ENCODE measurements around the gene TEX10. TPM values are rescaled to one million over a fixed set of nuclear protein-coding genes. Genes with fewer than 3 reads are reported as not detected.

The TEX10 gene
- total and polyA plus RNA-seq, 2 of the 13 experiments (the other 11 are each of a cell fraction or from before 2014, with no cell fraction given) = 18.1 to 38.7 TPM

DNA sequence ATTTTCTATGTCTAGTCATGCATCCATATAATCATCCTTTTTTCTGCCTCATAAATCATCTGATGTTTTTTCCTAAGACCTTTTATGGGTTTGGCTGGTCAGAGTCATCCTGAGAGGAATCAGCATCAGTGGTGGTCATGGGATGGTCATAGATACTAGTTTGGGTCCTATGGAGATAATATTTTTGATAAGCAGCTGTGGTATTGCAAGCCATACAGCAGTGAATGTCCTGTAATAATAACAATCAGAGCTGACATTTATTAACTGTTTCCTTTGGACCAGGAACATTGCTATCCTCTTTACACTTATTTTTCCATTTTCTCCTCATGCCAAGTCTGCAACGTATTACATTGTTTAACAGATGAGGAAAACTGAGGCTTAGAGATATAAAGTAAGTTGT, 83.1 kb downstream of the TEX10 start:
- ATAC-seq = no peak
- WGBS (ENCODE audit: low lambda C conversion rate) = 91% methylated on average over 1 of the region's 1 CpG
- H3K36me3 ChIP-seq (replicated peaks in 1 of 2; ENCODE audit: control insufficient read depth in 1 of 2, insufficient read depth in 2 of 2, low read length in 2 of 2) = peaks cover 3 to 11% of the 10 kb centered on the region in 2 experiments; a peak in 4 of 5 replicates
- H3K4me1 ChIP-seq (ENCODE audit: insufficient read depth, low read length) = no peaks in the 10 kb centered on the region
- no peaks in the 10 kb centered on the region for H3K9me3 ChIP-seq (ENCODE audit: low read length)
- H3K4me3 ChIP-seq (replicated peaks in 1 of 3; ENCODE audit: insufficient read depth in 1 of 3, low read depth in 2 of 3, low read length in 3 of 3) = no peak overlapping the region
- no peak overlapping the region for H3K9ac ChIP-seq (ENCODE audit: insufficient read depth, low read depth, low read length)
- in situ Hi-C loops (cut with HindIII; ENCODE audit: extremely low pct_ligation_motif_present, low pct_unique_long_range_greater_than_20kb) (no loop called here), intact Hi-C loops (cut with micrococcal nuclease; ENCODE audit: unreplicated experiment) (no loop called here)
- no peaks in the 10 kb centered on the region for H3K27me3 ChIP-seq (ENCODE audit: control insufficient read depth in 1 of 2, insufficient read depth in 2 of 2, low read length in 2 of 2)
- DNase-seq (ENCODE audit: low spot score) = no peak
- ChIA-PET CTCF (ENCODE audit: low intra/inter-chr PET ratio, low total read pairs) (no interaction called here), POLR2A (no interaction called here)
- H4K20me1 ChIP-seq (ENCODE audit: insufficient read depth, low read length) = no peaks in the 10 kb centered on the region
- TF ChIP-seq TAF1 (CRISPR knock-in tag; IDR thresholded peaks at IDR 0.05) (no peak), ZSCAN20 (CRISPR knock-in tag; IDR thresholded peaks at IDR 0.05; ENCODE audit: borderline replicate concordance) (no peak), FOXA1 (IDR thresholded peaks at IDR 0.05) (no peak), FOXA1 (CRISPR knock-in tag; IDR thresholded peaks at IDR 0.05) (no peak), ZMYM2 (CRISPR knock-in tag; IDR thresholded peaks at IDR 0.05) (no peak), ZNF562 (CRISPR knock-in tag; IDR thresholded peaks at IDR 0.05; ENCODE audit: borderline replicate concordance) (no peak), KDM6A (CRISPR knock-in tag; IDR thresholded peaks at IDR 0.05; ENCODE audit: low read depth) (no peak), ZNF282 (IDR thresholded peaks at IDR 0.05; ENCODE audit: partially characterized antibody) (no peak)
- TF ChIP-seq, protein P1, sequence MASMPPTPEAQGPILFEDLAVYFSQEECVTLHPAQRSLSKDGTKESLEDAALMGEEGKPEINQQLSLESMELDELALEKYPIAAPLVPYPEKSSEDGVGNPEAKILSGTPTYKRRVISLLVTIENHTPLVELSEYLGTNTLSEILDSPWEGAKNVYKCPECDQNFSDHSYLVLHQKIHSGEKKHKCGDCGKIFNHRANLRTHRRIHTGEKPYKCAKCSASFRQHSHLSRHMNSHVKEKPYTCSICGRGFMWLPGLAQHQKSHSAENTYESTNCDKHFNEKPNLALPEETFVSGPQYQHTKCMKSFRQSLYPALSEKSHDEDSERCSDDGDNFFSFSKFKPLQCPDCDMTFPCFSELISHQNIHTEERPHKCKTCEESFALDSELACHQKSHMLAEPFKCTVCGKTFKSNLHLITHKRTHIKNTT (CRISPR knock-in tag; IDR thresholded peaks at IDR 0.05) = no peak
- no TSS peak for BruUV-seq (replicated peaks)
- no peaks in the 10 kb centered on the region for H3K79me2 ChIP-seq (ENCODE audit: insufficient read depth, low read length)
- H3K27ac ChIP-seq (ENCODE audit: extremely low read length, insufficient read depth, low read length) = no peak overlapping the region
- no peak overlapping the region for H2AFZ ChIP-seq (ENCODE audit: low read length)
- no peak overlapping the region for H3K4me2 ChIP-seq (ENCODE audit: low read depth, low read length)
- no peak for FAIRE-seq

GRCh38 chr9:100268271-100268670, 84.5 kb downstream of the TEX10 start:
- in situ Hi-C loops (cut with HindIII; ENCODE audit: extremely low pct_ligation_motif_present, low pct_unique_long_range_greater_than_20kb) = no loop called here
- FAIRE-seq (no peak), DNase-seq (ENCODE audit: low spot score) (no peak), ATAC-seq (no peak)
- WGBS (ENCODE audit: low lambda C conversion rate) = 98% methylated on average over 4 of the region's 4 CpGs
- no peak overlapping the region for H3K4me2 ChIP-seq (ENCODE audit: low read depth, low read length)
- H3K9me3 ChIP-seq (ENCODE audit: low read length) = no peaks in the 10 kb centered on the region
- H3K9ac ChIP-seq (ENCODE audit: insufficient read depth, low read depth, low read length) = no peak overlapping the region
- H3K4me3 ChIP-seq (replicated peaks in 1 of 3; ENCODE audit: insufficient read depth in 1 of 3, low read depth in 2 of 3, low read length in 3 of 3) = no peak overlapping the region
- H3K4me1 ChIP-seq (ENCODE audit: insufficient read depth, low read length) = no peaks in the 10 kb centered on the region
- H3K27ac ChIP-seq (ENCODE audit: extremely low read length, insufficient read depth, low read length) = no peak overlapping the region
- no peaks in the 10 kb centered on the region for H3K79me2 ChIP-seq (ENCODE audit: insufficient read depth, low read length)
- H4K20me1 ChIP-seq (ENCODE audit: insufficient read depth, low read length) = no peaks in the 10 kb centered on the region
- ChIA-PET POLR2A (no interaction called here), CTCF (ENCODE audit: low intra/inter-chr PET ratio, low total read pairs) (no interaction called here)
- BruUV-seq (replicated peaks) = no TSS peak
- intact Hi-C loops (cut with micrococcal nuclease; ENCODE audit: unreplicated experiment) = no loop called here
- no peaks in the 10 kb centered on the region for H3K27me3 ChIP-seq (ENCODE audit: control insufficient read depth in 1 of 2, insufficient read depth in 2 of 2, low read length in 2 of 2)
- H2AFZ ChIP-seq (ENCODE audit: low read length) = no peak overlapping the region
- peaks cover 3 to 11% of the 10 kb centered on the region in 2 experiments; a peak in 4 of 5 replicates for H3K36me3 ChIP-seq (replicated peaks in 1 of 2; ENCODE audit: control insufficient read depth in 1 of 2, insufficient read depth in 2 of 2, low read length in 2 of 2)
- TF ChIP-seq, protein P2, sequence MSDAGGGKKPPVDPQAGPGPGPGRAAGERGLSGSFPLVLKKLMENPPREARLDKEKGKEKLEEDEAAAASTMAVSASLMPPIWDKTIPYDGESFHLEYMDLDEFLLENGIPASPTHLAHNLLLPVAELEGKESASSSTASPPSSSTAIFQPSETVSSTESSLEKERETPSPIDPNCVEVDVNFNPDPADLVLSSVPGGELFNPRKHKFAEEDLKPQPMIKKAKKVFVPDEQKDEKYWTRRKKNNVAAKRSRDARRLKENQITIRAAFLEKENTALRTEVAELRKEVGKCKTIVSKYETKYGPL (CRISPR knock-in tag; IDR thresholded peaks at IDR 0.05) = no peak
- TF ChIP-seq ZNF292 (CRISPR knock-in tag; IDR thresholded peaks at IDR 0.05; ENCODE audit: borderline replicate concordance, low read depth) = no peak
- no peak for TF ChIP-seq ONECUT2 (CRISPR knock-in tag; IDR thresholded peaks at IDR 0.05)
- TF ChIP-seq ZNF674 (CRISPR knock-in tag; IDR thresholded peaks at IDR 0.05; ENCODE audit: low read depth) = no peak
- no peak for TF ChIP-seq DR1 (CRISPR knock-in tag; IDR thresholded peaks at IDR 0.05)
- TF ChIP-seq, protein P3, sequence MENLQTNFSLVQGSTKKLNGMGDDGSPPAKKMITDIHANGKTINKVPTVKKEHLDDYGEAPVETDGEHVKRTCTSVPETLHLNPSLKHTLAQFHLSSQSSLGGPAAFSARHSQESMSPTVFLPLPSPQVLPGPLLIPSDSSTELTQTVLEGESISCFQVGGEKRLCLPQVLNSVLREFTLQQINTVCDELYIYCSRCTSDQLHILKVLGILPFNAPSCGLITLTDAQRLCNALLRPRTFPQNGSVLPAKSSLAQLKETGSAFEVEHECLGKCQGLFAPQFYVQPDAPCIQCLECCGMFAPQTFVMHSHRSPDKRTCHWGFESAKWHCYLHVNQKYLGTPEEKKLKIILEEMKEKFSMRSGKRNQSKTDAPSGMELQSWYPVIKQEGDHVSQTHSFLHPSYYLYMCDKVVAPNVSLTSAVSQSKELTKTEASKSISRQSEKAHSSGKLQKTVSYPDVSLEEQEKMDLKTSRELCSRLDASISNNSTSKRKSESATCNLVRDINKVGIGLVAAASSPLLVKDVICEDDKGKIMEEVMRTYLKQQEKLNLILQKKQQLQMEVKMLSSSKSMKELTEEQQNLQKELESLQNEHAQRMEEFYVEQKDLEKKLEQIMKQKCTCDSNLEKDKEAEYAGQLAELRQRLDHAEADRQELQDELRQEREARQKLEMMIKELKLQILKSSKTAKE (CRISPR knock-in tag; IDR thresholded peaks at IDR 0.05; ENCODE audit: borderline replicate concordance) = no peak
- no peak for TF ChIP-seq MTF2 (CRISPR knock-in tag; IDR thresholded peaks at IDR 0.05; ENCODE audit: borderline replicate concordance)
- no peak for TF ChIP-seq ETV6 (CRISPR knock-in tag; conservative IDR thresholded peaks at IDR 0.05)
- TF ChIP-seq TGIF2 (CRISPR knock-in tag; IDR thresholded peaks at IDR 0.05) = no peak
- no peak for TF ChIP-seq ZNF441 (CRISPR knock-in tag; IDR thresholded peaks at IDR 0.05; ENCODE audit: borderline replicate concordance)
